UCSD-AML1 (cell line): ENCODE measurements around the gene VTI1A.

ENCODE experiments used
- DNase-seq: peaks from one replicate; lab custom pipeline; 2025; ENCODE audit not compliant: unreplicated experiment; lab: John Stamatoyannopoulos, UW

VTI1A gene

DNA sequence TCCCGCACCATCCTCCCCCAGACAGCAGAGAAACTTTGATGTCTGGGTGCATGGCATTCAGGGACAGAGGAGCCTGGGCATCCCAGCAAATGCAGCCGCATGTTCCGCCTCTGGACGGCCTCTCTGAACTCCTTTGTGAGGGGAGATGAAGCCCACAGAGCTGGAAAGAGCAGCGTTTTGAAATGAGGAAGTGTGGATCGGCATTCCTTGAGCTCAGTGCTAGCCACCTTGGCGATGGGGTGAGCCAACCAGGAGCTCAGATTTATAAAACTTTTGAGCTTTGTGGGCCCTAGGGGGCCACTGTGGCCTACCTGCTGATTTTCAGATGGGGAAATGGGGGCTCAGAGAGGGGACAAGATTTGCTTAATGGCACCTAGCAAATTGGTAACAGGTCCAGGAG, 376.6 kb downstream of the VTI1A start:
- DNase-seq = no peak

DNA sequence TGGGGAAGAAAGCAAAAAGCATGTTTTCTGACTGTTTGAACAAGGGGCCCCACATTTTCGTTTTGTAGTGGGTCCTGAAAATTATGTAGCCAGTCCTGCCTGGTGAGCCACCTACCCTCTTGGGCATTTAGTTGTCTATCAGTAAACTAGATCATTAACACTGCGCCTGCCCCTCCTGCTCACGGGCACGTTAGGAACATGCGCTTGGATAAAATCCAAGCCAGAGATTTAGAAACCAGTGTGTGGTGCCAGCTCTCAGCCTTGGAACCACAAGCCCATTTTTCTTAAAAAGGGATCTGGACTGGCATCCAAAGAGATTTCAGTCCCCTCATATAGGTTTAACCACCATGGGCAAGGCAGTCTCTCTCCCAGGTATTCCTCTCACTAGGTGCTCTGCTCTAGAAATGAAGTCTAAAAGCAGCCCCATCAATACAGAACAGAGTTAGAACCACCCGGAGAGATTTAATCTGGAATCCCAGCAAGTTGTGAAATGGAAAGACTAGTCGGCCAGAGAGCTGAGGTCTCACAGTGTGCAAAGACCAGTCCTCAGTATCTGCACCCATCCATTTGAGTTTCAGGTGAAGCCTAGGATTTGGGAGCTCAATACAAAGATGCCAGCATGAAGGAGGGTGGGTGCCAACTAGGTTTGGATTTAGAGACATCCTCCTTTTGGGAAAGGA, 379.1 kb downstream of the VTI1A start:
- DNase-seq = no peak

DNA sequence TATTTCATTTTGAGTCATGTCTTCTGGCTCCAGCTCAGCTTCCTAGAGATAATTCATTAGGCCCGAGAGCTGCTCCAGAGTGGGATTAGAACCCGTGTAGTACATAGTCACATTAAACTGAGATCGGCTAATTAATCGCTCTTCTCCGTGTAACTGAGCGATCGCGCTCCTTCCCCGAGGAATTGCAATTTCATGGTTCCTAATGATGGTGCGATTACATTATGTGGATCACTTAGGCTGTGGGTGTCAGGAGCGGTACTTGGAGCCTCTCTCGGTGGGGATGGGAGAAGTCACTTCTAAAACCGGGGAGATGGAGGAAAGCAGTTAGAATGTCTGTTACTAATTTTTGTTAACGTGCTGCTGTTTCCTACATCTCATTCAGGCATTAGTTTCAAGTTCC, 380.1 kb downstream of the VTI1A start:
- DNase-seq = no peak

DNA sequence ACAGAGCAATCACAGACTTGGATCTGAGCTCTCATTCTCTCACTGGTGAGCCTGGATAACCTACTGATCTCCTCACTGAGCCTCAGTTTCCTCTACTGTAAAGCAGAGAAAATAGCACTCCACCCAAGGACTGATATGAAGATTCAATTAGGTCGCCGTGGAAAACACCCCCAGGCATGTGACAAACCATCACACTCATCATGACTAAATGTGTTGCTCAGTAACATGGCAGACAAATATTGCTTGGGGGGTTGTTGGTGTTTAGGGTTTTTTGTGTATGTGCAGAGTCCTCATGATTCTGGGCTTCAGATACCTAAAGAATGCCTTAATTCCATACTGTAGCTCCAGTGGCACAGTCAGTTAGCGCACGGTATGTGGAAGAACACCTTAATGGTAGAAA, 380.9 kb downstream of the VTI1A start:
- no peak for DNase-seq

DNA sequence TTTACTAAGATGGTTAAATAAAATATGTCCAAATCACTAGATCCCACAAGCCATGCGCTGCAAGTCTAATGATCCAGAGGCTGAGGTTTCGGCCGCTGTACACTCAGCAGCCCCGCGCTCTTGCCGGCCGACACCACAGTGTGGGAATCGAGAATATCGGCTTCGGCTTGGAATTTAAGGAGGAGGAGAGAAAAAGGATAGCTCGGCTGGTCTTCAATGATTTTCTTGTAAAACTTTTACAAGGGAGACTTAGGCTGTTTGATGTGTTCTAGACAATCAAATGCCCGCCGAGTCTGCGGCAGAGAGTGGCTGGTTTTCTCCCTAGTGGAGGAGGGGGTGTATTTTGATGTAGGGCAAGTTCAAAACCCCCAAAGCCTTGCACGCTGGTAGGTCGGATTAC, 384.8 kb downstream of the VTI1A start:
- no peak for DNase-seq

DNA sequence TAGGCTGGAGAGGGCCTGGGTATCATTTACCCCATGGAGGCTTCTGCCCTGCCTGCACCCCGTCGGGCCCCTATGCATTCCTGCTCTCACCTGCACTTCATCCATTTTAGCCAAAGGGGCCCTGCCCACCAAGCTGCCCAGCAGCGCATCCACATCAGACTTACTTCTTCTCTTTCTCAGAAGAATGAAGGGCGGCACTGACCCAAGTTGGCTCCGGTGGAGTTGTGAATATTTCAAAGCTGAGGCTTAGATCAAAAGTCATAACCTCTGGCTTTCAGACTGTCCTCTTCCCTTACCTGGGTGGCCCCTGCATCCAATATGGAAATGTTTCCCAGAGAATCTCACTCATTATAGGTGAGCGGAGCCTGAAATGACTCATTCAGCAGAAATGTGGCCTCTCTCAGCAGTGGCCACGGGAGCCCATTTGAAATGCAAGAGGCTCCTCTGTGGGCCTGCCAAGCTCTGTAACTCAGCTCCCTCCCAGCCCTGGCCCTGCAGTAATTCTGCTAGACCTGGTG, 385.4 kb downstream of the VTI1A start:
- DNase-seq = no peak

DNA sequence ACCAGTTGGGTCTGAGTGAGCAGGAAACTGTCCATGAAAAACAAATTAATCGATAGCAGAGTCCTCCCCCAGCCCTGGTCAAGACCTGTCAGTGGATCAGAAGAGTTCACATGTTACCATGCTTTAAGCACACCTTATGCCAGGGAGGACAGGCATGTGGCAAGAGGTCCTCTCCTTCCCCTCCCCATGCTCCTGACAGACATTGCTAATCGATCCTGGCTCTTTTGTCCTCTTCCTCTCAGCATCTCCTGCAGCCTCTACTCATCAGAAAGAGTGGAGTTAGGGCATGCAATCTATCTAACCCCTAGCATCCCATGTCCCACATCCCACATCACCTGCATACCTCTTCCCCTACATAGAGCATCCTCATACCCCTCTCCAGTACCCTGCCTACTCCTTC, 385.9 kb downstream of the VTI1A start:
- DNase-seq = no peak

DNA sequence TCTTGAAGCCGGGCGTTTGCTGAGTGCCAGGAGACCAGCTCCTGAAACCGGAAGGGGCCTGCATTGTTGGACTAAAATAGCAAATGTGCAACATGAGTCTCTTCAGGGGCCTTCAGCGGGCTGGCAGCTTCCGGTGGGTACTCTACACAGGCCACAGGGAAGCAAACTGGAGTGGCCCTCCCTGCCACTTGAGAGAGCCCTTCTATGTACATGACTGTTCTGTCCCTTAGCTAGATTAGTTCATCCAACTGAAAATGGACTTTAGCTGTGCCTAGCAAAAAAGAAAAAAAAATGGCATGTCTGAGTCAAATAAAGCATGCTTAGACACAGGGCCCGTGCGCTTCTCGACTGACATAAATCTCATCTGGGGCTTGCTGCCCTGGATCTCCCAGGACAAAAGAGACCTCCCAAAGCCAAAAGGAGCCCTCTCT, 387.8 kb downstream of the VTI1A start:
- DNase-seq = peak; percentile 69

DNA sequence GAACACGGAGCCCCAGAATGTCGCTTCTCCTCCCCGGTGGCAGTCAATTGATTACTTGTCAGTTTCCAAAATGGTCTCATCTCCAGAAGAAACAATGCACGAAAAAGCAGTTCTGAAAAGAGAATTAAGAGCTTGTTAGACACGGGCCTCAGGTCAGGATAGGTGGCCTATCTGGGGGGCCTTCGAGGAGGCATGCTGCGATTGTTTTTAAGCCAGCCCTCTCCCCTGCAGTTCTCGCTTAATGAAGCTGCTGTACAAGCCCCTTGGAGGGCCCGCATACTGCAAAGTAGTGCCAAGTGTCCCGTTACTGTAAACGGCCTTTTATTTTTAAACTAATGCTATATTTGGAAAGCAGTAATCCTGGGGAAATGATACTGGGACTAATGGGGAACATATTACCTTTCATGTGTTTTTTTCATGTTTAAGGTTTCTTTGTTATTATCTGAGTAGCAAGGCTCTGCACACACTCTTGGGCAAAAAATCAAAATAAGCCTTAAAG, 388.3 kb downstream of the VTI1A start:
- no peak for DNase-seq

DNA sequence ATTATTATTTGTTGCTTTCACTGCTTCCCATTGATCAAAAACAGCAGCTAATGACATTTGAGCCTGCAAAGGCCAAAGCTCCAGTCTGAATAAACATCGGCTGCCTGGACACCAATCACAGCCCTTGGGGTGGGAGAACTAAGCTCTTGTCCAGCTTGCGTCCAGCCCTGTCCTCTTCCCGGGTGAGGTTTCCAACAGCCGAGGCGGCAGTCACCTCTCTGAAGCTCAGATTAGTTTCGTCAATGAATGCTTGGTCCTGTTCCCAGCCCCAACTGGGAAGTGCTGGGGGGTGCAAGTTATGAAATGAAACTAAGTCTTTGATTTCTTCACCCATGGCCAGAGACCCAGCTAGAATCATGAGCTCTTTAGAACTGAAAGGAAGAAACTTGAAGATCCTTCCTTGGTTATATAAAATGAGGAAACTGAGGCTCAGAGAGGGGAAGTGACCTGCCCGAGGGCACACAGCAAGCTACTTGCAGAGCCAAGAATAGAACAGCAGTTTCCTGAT, 389.0 kb downstream of the VTI1A start:
- DNase-seq = no peak

DNA sequence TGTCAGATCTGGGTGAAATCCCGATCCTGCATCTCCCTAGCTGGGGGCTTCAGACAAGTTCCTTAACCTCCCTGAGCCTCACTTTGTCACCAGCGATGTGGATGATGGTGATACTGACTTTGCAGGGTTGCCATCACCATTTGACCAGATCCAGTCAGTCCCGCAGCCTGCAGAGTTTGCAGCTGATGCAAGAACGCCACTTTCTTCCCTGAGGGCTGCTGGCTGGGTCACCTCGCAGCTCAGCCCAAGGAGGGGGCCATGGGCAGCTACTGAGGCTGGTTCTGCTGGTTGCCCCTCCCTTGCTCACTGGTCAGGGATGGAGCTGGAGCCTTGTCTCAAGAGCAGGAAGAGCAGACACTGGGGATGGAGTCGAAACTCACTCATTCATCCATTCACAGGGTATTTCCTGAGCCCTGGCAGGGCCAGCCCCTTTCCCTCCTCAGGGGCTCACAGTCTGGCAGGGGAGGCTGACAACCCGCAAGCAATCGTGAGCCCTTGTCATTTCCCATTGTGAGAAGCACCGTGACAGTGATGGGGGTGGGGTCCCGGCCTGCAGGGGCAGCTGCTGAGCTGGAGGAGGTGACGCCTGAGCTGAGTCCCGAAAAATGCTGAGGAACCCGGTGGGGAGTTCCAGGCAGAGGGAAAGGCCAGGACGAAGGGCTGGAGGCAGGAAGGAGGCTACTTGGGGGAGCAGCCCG, 391.9 kb downstream of the VTI1A start:
- DNase-seq = no peak

DNA sequence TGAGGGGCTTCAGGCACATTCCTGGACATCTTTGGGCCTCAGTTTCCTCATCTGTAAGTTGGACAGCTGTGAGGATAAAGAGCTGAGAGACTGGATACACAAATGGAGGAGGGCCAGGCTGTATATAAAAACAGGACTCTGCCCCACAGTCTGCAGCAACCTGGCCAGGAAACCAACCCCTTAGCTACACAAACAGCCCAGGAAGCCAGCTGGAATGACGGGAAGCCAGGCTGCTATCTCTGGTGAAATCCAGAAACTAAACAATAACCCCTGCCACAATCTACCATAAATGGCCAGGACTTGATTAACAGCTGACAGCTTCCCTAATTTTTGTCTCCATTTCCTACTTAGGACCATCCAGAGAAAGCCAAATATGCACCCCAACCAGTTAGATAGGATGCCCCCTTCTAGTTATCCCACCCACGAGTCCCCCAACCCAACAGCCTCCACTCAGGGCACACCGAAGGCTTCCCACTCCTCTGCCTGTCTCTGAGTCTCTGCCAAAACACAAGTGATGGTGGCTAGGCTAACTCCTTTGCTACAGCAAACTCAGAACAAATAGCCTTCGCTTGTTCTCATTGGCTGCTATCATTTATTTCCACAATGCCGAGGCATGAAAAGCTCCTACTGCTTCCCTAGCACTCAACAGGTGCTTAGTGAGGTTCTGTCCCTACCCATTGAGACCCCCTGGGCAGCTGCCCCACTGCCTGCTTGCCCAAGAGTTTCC, 393.1 kb downstream of the VTI1A start:
- no peak for DNase-seq

DNA sequence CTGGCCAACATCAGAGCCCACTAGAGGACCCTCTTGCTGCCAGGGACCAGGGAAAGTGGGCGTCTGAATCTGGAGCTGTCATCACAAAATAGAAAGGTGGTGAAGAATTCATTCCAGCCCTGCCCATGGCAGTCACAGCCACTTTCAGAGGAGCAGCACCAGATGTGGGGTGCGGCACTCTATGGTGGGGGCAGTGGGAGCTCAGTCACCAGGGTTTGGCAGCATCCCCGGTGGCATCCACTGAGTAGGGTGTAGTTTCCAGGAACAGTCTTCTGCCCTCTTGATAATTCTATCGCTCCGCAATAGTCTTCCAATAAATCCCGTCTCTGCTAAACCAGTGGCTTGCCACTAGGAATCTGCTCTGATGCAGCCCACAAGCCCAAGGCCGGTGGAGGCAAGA, 394.5 kb downstream of the VTI1A start:
- DNase-seq = no peak

DNA sequence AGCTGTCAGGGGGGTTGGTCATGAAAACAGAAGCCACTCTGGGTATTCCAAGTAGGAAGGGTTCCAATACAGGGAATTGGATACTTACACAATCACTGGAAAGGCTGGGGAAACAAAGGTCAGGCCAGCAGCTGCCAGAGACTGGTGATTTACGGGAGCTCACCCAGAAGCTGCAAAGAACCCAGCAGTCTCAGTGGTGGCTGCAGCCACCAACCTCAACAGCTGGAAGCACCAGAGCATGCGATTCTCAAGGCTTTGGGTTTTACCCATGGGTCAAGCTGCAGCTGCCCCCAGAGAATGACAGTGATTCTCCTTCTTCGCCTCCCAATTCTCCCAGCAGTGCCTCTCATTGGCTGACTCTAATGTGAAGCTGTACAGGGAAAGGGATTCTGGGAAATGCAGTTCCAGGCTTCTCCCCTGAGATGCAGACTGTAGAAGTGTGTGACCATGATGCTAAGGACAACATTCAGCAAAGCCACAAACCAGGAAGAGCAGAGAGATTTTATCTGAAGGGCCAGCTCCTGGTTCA, 395.9 kb downstream of the VTI1A start:
- no peak for DNase-seq

DNA sequence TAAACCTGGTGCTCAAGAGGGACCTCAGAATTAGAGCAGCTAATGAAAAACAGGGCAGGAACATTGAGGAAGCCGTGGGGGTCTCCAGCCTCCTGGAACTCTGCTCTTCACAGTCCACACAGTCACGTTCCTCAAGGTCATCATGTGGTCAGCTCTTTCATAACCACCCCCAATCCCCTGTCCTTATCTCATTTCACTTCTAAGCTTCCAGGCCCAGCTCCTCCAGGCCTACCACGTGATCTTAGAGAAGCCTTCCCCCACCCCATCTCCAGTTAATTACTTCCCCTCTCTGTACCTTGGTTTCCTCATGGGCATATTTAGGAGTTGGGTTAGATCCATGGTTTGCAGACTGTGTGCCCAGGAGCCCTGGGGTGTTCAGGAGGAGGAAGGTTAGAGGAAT, 396.6 kb downstream of the VTI1A start:
- DNase-seq = peak; percentile 37

DNA sequence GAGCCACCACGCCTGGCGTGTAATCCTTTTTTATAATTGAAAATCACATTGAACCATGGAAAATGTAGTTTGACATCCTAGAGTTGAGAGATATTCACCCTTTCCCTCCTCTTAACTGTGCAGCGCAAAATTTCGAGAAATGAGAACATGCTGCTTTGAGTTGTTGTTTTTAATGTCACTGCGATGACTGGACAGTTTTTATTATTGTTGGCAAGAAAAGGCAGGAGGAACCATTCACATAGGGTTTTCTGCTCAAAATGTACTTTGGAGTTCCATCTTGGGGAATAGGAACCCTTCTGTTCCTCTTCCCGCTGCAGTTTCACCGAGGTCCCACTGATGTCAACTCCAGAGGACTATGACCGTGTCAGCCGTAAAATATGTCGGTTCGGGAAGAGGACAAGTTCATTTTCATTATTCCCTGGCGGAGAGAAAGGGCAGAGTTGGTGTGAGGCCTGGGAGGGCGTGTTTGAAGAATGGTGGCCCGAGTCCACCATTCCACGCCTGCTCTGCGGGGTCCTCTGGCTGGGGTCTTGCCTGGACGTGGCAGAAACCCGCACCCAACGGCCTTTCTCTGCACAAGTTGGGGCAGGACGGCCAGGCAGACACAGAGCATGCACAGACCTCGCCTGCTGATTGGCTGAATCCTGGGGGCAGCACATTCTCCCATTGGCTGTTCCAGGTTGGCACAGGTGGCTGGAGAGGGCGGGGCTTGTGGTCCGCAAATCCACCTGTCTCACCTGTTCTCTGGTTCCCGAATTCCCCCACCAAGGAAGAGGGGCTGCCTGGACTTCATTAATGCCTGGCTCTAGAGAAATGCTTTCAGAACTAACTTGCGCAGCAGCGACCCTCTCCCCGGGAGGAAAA, 397.9 kb downstream of the VTI1A start:
- DNase-seq = no peak

DNA sequence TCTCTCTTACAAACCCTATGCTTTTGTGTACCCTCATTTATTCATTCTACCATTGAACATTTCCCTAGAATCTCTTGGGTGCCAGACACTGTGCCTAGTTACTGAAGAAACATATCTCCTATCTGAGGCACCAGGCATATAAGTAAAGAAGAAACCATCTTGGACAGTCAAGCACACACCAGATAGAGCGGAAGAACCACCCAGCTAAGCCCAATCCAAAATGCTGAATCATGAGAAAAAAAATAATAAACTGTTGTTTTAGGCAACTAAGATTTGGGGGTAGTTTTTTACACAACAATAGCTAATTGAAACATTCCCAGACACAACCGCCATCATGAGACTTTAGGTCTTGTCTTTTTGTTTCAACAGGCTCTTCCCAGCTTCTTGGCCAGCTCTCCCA, 400.8 kb downstream of the VTI1A start:
- no peak for DNase-seq

DNA sequence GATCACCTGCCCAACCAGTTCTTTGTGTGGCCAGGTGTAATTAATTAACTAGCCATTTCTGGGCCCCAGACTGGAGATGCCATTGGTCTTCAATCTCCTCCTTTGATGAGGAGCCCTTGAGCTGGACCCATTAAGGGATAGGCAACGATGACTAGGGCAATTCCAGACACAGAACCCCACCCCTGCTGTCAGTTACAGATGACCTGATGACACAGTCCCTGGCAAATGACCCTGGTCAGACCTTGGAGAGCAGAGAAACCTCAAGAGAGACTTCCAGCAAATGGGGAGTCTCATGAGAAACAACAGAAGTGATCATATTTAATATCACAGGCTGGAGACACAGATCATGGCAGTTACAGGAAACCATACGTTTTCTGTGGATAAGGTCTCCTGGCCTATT, 401.2 kb downstream of the VTI1A start:
- DNase-seq = no peak

DNA sequence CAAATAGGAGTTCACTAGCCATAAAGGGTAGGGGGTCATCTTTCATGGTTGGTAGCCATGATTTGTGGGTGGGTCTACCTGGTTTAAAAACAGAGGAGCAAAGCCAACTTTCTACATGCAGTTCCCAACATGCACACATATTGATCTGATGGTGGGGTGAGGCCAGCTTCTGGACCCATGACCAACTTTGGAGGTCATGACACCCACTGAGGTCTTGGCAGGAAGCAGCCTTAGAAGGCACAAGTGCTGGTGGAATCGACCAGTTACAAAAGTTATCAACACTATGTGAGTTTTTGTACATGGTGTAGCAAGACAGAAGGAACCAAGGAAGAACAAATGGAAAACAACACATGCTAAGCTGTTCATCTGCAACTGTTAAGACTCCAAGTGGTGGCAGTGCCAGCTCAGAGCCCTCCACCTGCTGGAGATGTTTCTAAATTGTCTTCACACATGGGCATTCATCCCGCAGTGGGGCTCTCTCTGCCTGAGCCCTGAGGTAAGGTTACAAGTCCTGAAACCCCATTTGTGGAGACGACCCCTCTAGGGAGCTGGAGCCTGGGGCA, 401.9 kb downstream of the VTI1A start:
- no peak for DNase-seq

DNA sequence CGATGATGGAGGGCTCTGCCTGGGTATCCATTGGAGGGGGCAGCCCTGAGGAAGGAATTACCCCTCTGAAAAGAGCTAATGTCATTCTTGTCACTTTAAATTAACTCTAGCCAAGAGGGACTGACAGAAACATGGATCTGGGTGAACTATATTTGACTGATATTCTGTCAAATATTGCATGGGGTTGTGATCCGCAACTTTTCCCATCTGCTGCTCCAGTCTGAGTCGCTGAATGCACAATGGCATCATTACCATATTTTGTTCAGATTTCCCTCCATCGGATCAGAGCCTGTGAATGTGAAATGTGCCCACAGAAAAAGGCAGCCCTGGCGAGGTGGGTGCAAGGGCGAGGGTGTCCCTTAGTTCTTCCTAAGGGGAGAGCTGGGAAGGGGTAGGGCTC, 402.5 kb downstream of the VTI1A start:
- DNase-seq = no peak
